Activated CD4-positive, alpha-beta T cell treated with anti-CD3 and anti-CD28 coated beads, Interleukin-2, amount 50 U/mL, for 48 hours (primary cell): ENCODE measurements around the gene N4BP3.

ENCODE experiments used
- DNase-seq, 2 experiments: peaks; one replicate each; pipeline ENCODE4 v3.0.0-alpha.2; 2020

The N4BP3 gene

GRCh38 chr5:178152491-178153444, 39.4 kb downstream of the N4BP3 start:
- DNase-seq = no peak

- DNase-seq = peak; percentile 99 to 100
Observed at GRCh38 chr5:178153530-178154340, 40.4 kb downstream of the N4BP3 start, which contains the start of gene NHP2. Gene NHP2, minus strand, starts transcription at chr5:178153885. Its CDS starts 68 bp downstream, at chr5:178153817.

- DNase-seq = no peak
Observed at GRCh38 chr5:178155065-178155464, 41.7 kb downstream of the N4BP3 start.

- DNase-seq = no peak
Observed at GRCh38 chr5:178160176-178160575, 46.8 kb downstream of the N4BP3 start.

- no peak for DNase-seq
Observed at GRCh38 chr5:178162481-178162880, 49.1 kb downstream of the N4BP3 start.

GRCh38 chr5:178163772-178164735, 50.7 kb downstream of the N4BP3 start:
- peak; percentile 96 to 97 for DNase-seq

- no peak for DNase-seq
Observed at GRCh38 chr5:178165581-178165980, 52.2 kb downstream of the N4BP3 start.

GRCh38 chr5:178170455-178170854, 57.1 kb downstream of the N4BP3 start:
- no peak for DNase-seq

- DNase-seq = no peak
Observed at GRCh38 chr5:178174456-178174855, 61.1 kb downstream of the N4BP3 start.
